Mucosa of rectum (tissue), 2 donors: ENCODE results near the gene CELSR2.

Experiments used
- H3K27ac ChIP-seq, 2 donors: one replicate each; pipeline ENCODE4 v1.7.0; 2013; ENCODE audit warnings: inconsistent platforms in 2 of 2, low read depth in 2 of 2, low read length in 2 of 2
- H3K27me3 ChIP-seq, 2 donors: one replicate each; pipeline ENCODE4 v1.7.0; 2013; ENCODE audit warnings: low read length in 2 of 2; ENCODE audit not compliant: control insufficient read depth in 2 of 2, insufficient read depth in 2 of 2
- H3K36me3 ChIP-seq, 2 donors: one replicate each; pipeline ENCODE4 v1.7.0; 2013; ENCODE audit warnings: low read length in 2 of 2; ENCODE audit not compliant: control insufficient read depth in 2 of 2, insufficient read depth in 2 of 2
- H3K4me1 ChIP-seq, 2 donors: one replicate each; pipeline ENCODE4 v1.7.0; 2013; ENCODE audit warnings: low read length in 2 of 2, mild to moderate bottlenecking in 1 of 2; ENCODE audit not compliant: control insufficient read depth in 2 of 2, insufficient read depth in 2 of 2
- H3K4me3 ChIP-seq, 2 donors: one replicate each; pipeline ENCODE4 v1.7.0; 2013; ENCODE audit warnings: low read length in 2 of 2
- H3K9ac ChIP-seq, 2 donors: one replicate each; pipeline ENCODE4 v1.7.0; 2013; ENCODE audit warnings: low read length in 2 of 2, low read depth in 1 of 2, mild to moderate bottlenecking in 1 of 2
- H3K9me3 ChIP-seq, 2 donors: one replicate each; pipeline ENCODE4 v1.7.0; 2013; ENCODE audit warnings: low read length in 2 of 2; ENCODE audit not compliant: control insufficient read depth in 2 of 2
- donor health status: healthy.
- donor health status: Normal muscosa, but diverticular disease.

The CELSR2 gene

DNA sequence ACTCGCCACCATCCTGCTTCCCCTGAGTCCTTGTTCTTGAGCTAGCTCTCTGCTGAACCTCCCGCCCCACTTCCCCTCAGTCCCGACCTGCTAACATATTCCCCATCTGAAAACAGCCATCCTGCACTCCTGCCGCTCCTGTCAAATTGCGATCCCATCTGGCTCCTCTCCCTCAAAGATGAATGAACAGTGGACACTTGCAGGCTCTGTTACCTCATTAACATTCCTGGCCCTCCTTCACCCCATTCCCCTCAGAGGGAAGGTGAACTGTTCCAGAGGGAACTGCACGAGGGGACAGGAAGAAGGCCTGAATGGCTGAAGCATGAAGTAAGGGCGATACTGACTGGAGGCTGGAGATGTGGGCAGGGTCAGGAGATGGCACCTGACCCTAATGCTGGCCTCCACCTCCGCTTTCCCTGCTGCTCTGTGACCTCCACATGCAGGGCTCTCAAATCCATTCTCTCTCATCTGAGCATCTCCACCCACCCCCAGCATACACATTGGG, 7.4 kb upstream of the CELSR2 start:
- Histone ChIP-seq H3K4me3 (no peak overlapping the region), H3K9ac (no peak overlapping the region), H3K27ac (no peak overlapping the region), H3K4me1 (peaks cover 5 to 8% of the 10 kb centered on the region in 2 donors), H3K36me3 (peaks cover 17 to 21% of the 10 kb centered on the region in 2 donors), H3K9me3 (no peaks in the 10 kb centered on the region), H3K27me3 (peaks cover 4 to 6% of the 10 kb centered on the region in 2 donors)

DNA sequence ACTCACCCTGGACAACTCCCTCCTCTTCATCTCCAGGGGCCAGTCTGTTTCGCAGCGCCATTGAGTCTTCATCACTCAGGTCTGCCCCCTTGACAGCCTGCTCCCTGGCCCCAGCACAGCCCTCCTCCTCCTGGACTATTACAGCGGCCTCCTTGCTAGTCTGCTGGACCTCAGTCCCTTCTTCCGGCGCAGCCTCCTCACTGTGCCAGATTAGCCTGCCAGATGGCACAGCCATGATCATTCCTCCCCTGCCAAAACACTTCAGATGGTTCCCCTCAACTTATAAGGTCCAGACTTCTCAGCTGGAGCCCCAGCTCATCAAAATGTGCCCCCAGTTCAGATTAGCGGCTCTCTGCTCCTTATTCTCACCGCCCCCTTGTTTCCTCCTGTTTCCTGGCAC, 7.0 kb upstream of the CELSR2 start:
- Histone ChIP-seq H3K9ac (no peak overlapping the region), H3K4me3 (no peak overlapping the region), H3K27ac (no peak overlapping the region), H3K4me1 (peaks cover 5 to 8% of the 10 kb centered on the region in 2 donors), H3K9me3 (no peaks in the 10 kb centered on the region), H3K36me3 (peaks cover 12 to 16% of the 10 kb centered on the region in 2 donors), H3K27me3 (peaks cover 4 to 6% of the 10 kb centered on the region in 2 donors)

DNA sequence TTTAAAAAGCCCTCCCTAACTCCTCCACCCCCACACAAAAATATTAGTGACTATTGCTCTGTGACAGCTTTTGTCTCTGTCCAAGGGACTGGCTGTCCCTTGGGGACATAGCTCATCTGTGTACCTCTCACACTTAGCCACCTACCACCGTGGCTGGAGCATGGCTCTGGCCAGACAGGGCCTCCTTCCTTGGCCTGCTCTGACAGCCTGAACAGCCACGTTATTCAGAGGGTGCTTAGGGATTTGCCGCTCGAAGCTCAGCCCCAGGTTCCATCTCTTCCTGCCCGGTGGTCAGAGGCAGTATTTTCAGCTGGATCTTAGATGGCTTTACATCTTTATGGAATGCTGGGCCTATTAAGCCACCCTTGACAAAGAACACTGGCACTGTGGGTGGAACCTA, 6.1 kb upstream of the CELSR2 start:
- H3K27ac ChIP-seq = no peak overlapping the region
- no peak overlapping the region for H3K4me3 ChIP-seq
- H3K9ac ChIP-seq = no peak overlapping the region
- peaks cover 4 to 8% of the 10 kb centered on the region in 2 donors for H3K36me3 ChIP-seq
- H3K9me3 ChIP-seq = no peaks in the 10 kb centered on the region
- peaks cover 4 to 6% of the 10 kb centered on the region in 2 donors for H3K27me3 ChIP-seq
- H3K4me1 ChIP-seq = peaks cover 5 to 8% of the 10 kb centered on the region in 2 donors

DNA sequence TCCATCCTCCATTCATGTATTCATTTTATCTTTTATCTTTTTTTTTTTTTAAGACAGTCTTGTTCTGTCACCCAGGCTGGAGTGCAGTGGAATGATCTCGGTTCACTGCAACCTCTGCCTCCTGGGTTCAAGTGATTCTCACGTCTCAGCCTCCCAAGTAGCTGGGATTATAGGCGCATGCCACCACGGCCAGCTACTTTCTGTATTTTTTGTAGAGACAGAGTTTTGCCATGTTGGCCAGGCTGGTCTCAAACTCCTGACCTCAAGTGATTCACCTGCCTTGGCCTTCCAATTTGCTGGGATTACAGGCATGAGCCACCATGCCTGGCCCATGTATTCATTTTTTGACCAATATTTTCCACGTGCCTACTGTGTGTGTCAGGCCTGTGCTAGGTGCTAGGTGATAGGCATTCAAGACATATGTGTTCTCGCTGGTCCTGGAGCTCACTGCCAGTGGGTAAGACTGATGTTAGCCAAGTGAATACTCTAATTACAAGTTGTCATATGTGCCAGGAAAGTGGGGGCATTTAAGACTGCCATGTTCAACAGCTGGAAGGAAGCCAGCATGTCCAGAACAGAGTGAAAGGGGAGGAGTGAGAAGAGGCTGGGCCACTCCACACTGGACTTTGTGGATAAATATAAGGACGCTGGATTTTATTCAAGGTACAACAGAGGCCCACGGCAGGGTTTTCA, 5.3 kb upstream of the CELSR2 start:
- H3K27me3 ChIP-seq = peaks cover 4 to 6% of the 10 kb centered on the region in 2 donors
- H3K9ac ChIP-seq = no peak overlapping the region
- H3K9me3 ChIP-seq = no peaks in the 10 kb centered on the region
- H3K4me1 ChIP-seq = peaks cover 8% of the 10 kb centered on the region in 2 donors
- peaks cover 0 to under 1% of the 10 kb centered on the region in 2 donors for H3K36me3 ChIP-seq
- no peak overlapping the region for H3K4me3 ChIP-seq
- H3K27ac ChIP-seq = no peak overlapping the region

DNA sequence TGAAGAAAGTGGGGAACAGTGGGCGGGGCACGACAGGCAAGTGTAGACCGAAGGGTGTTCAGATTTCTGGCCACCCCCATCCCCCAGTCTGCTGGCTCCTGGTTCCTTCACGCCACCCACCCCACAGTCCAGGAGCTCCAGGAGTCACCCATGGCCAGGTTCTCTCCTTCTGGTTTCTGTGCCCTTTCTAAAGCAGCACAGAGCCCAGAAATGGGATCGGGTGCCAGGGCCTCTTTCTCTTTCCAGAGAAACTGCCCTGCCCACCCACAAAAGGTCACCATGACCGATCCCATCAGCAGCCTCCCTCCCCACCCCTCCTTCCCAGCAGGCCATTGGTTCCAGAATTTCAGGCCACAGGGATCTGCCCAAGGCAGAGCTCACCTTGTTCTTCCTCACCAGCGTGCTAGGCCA, 3.2 kb upstream of the CELSR2 start:
- H3K27me3 ChIP-seq = peaks cover 4 to 6% of the 10 kb centered on the region in 2 donors
- no peak overlapping the region for H3K27ac ChIP-seq
- no peak overlapping the region for H3K9ac ChIP-seq
- H3K4me3 ChIP-seq = no peak overlapping the region
- no peaks in the 10 kb centered on the region for H3K9me3 ChIP-seq
- no peaks in the 10 kb centered on the region for H3K36me3 ChIP-seq
- peaks cover 5 to 6% of the 10 kb centered on the region in 2 donors for H3K4me1 ChIP-seq

DNA sequence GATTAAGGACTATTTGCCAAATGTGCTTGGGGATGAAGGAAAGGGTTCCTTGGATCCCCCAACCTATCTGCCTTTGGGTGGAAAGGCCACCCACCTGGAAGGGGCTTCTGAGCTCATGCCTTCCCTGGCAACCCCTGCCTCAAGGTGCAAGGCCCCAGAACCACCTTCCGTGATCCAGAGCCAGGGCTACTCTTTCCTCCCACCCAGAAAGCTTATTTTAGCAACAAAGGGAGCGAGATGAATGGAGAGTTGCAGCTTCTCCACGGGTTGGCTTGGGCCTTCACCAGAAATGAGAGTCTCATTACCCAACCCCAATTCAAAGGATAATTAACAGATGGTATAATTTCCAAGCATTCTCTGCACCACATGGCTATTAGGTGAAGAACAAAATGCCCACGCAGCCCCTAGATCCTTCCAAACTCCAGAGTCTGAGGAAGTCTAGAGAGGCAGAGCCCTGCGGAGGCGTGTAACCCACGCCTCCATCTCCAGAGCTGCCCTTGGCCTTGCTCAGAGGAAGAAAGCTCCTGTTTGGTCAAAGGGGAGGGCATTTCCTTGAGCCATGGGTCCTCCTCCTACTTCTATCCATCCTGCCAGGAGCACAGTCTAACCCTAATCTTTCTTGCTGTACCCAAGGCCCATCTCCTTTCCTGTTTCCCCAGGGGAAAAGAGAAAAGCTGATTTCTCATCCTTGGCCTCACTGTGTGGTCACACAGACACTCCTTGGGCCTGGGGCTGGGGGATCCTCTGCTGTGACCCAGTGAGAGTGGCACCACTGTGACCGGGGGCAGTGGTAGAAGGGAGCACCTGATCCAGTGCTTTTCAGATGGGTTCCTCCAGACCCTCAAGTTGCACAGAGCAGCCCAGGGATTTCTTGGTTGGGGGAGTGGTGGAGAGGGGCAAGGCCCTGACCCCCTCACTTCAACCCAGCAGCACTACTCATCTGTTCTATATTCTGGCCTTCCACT, 1.7 kb upstream of the CELSR2 start:
- Histone ChIP-seq H3K27me3 (peaks cover 0 to 3% of the 10 kb centered on the region in 2 donors), H3K4me1 (peaks cover 4 to 5% of the 10 kb centered on the region in 2 donors)

DNA sequence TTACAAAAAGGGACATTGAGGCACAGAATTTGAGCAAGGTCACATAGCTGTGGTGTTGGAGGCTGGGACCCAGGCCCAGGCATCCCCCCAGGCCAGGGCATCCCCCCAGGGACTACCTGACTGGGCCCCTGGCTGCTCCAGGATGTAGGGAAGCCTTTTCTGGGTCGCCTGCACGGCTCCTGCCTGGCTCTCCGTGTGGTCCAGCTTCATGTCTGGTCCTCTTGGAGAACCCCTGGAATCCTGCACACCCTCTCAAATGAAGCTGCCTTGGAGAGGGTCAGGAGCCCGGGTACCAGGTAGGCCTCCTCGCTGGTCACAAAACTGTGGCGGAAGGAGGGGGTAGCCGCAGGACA, 919 bp upstream of the CELSR2 start:
- Histone ChIP-seq H3K9ac (no peak overlapping the region), H3K4me3 (no peak overlapping the region), H3K4me1 (peaks cover 4 to 5% of the 10 kb centered on the region in 2 donors), H3K9me3 (no peaks in the 10 kb centered on the region), H3K27ac (no peak overlapping the region), H3K27me3 (peaks cover 0 to 3% of the 10 kb centered on the region in 2 donors), H3K36me3 (no peaks in the 10 kb centered on the region)

More for the DNA sequence above, 1.7 kb upstream of the CELSR2 start:
- Histone ChIP-seq H3K9me3 (no peaks in the 10 kb centered on the region), H3K27ac (no peak overlapping the region), H3K4me3 (no peak overlapping the region), H3K36me3 (no peaks in the 10 kb centered on the region), H3K9ac (no peak overlapping the region)

DNA sequence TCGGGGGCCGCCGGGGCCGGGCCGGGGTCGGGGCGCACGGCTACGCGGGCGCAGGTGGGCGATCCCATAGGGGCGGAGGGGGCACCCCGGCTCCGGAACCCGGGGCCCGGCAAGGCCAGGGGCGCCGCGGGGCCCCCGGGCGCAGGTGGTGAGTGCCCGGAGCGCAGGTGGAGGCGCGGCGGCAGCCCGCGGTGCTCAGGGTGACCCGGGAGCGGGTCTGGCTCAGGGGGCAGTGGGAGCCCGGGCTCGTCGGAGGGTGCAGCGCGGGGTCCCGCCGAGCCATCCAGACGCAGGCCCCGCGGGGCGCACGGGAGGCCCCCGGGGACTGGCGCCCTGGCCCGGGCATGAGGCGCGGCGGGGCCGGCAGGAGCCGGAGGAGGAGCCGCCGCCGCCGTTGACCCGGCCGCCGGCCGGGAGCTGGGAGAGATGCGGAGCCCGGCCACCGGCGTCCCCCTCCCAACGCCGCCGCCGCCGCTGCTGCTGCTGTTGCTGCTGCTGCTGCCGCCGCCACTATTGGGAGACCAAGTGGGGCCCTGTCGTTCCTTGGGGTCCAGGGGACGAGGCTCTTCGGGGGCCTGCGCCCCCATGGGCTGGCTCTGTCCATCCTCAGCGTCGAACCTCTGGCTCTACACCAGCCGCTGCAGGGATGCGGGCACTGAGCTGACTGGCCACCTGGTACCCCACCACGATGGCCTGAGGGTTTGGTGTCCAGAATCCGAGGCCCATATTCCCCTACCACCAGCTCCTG, 489 bp downstream of the CELSR2 start:
- Histone ChIP-seq H3K27ac (no peak overlapping the region), H3K9ac (peak overlapping the region in 1 of 2 donors; percentile 49), H3K9me3 (no peaks in the 10 kb centered on the region), H3K4me1 (peaks cover 7 to 9% of the 10 kb centered on the region in 2 donors), H3K4me3 (peak overlapping the region; percentile 44 to 60), H3K36me3 (no peaks in the 10 kb centered on the region), H3K27me3 (peaks cover 0 to 3% of the 10 kb centered on the region in 2 donors)

DNA sequence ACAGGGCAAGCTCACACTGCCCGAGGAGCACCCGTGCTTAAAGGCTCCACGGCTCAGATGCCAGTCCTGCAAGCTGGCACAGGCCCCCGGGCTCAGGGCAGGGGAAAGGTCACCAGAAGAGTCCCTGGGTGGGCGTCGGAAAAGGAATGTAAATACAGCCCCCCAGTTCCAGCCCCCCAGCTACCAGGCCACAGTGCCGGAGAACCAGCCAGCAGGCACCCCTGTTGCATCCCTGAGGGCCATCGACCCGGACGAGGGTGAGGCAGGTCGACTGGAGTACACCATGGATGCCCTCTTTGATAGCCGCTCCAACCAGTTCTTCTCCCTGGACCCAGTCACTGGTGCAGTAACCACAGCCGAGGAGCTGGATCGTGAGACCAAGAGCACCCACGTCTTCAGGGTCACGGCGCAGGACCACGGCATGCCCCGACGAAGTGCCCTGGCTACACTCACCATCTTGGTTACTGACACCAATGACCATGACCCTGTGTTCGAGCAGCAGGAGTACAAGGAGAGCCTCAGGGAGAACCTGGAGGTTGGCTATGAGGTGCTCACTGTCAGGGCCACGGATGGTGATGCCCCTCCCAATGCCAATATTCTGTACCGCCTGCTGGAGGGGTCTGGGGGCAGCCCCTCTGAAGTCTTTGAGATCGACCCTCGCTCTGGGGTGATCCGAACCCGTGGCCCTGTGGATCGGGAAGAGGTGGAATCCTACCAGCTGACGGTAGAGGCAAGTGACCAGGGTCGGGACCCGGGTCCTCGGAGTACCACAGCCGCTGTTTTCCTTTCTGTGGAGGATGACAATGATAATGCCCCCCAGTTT, 1.3 kb downstream of the CELSR2 start:
- Histone ChIP-seq H3K9me3 (no peaks in the 10 kb centered on the region), H3K27me3 (peaks cover 0 to 3% of the 10 kb centered on the region in 2 donors), H3K9ac (no peak overlapping the region), H3K27ac (no peak overlapping the region), H3K4me1 (peaks cover 7 to 9% of the 10 kb centered on the region in 2 donors), H3K36me3 (no peaks in the 10 kb centered on the region), H3K4me3 (peak overlapping the region in 1 of 2 donors; percentile 60)
